Body of pancreas (tissue), 4 donors: ENCODE data around the gene TMEM119. TPM values are rescaled to one million over a fixed set of nuclear protein-coding genes. Genes with fewer than 3 reads are reported as not detected.

ENCODE experiments used
- ATAC-seq: fragments of 150-250 bp; one replicate; pipeline ENCODE4 v1.9.1; 2016
- DNase-seq, 4 donors: peaks; one replicate each; pipeline ENCODE4 v3.0.0-alpha.2; 2019
- H3K27ac ChIP-seq, 4 donors: fragments of 200-600 bp; sonication (generic); 1 replicate in 3 of 4; 2 replicates in 1 of 4; pipeline versions ENCODE4 v1.5.1 to v1.6.1; 2016 to 2019; ENCODE audit warnings: mild to moderate bottlenecking in 1 of 4, mixed read lengths in 1 of 4, moderate library complexity in 1 of 4
- H3K27me3 ChIP-seq, 2 donors: fragments of 200-600 bp; sonication (generic); one replicate each; pipeline ENCODE4 v1.6.0; 2016; ENCODE audit warnings: mild to moderate bottlenecking in 1 of 2
- H3K36me3 ChIP-seq, 2 donors: fragments of 200-600 bp; sonication (generic); replicated peaks in 1 of 2; 2 replicates each; pipeline ENCODE4 v1.5.1; 2016; ENCODE audit warnings: low read depth in 2 of 2; ENCODE audit not compliant: insufficient read depth in 1 of 2
- H3K4me1 ChIP-seq: fragments of 200-600 bp; sonication (generic); one replicate; pipeline ENCODE4 v1.6.0; 2016
- H3K4me3 ChIP-seq, 2 donors: fragments of 200-600 bp; sonication (generic); 1 replicate in 1 of 2; 2 replicates in 1 of 2; pipeline ENCODE4 v1.5.1; 2016 to 2019
- H3K9me3 ChIP-seq, 3 donors: fragments of 200-600 bp; sonication (generic); 1 replicate in 2 of 3; 2 replicates in 1 of 3; pipeline ENCODE4 v1.5.1; 2016
- POLR2A ChIP-seq, 3 donors: fragments of 450-650 bp; IDR thresholded peaks; one replicate each; pipeline ENCODE4 v1.6.1; 2016; ENCODE audit warnings: antibody characterized with exemption in 3 of 3, mild to moderate bottlenecking in 2 of 3
- WGBS, 2 donors: methylation state at CpG; one replicate each; pipeline ENCODE4 v1.1.5; 2017; 5-methylcytosine and 5-hydroxymethylcytosine counted together
- intact Hi-C: fragments of 100-400 bp; cut with DNase I; formaldehyde crosslinking; loops from one replicate; pipeline ENCODE4 v1.15.1; 2023
- total RNA-seq, 2 donors: library from RNA; depleted of rRNA; stranded (reverse); fragments of >200 nt; gene quantifications; one replicate each; pipeline ENCODE4 v1.1.0, GENCODE V29; 2016
- TF ChIP-seq, protein P1 (sequence below), 7 experiments: fragments of 450-650 bp in 4 of 7; fragments of 200-600 bp in 3 of 7; sonication (generic) in 3 of 7; IDR thresholded peaks; one replicate each; pipeline ENCODE4 v1.5.1; 2016 to 2019; ENCODE audit warnings: antibody characterized with exemption in 7 of 7

The TMEM119 gene
- total RNA-seq, 2 donors from 2014 or later, result 5.9 to 6.5 TPM

DNA sequence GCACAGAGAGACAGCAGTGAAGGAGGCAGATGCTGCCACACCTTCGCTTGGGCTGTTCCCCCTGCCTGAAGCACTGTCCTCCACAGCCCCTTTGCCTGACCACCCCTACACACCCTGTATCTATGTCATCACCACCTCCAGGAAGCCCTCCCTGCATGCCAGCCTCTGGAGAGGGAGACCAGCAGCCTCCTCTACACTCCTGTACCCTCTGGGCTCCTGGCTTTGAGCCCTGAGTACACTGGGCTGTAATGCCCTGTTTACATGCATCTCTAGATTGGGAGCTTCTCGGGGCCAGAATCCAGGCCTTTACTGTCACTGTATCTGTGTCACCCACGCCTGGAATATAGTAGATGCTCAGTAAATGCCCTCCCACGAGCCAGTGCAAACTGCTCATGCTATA lies 5.9 kb upstream of the TMEM119 start:
- H3K27ac ChIP-seq, result no peak overlapping the region
- H3K36me3 ChIP-seq, result no peaks in the 10 kb centered on the region
- H3K4me1 ChIP-seq, result no peaks in the 10 kb centered on the region
- TF ChIP-seq POLR2A (IDR thresholded peaks at IDR 0.05), result no peak
- TF ChIP-seq, protein P1, sequence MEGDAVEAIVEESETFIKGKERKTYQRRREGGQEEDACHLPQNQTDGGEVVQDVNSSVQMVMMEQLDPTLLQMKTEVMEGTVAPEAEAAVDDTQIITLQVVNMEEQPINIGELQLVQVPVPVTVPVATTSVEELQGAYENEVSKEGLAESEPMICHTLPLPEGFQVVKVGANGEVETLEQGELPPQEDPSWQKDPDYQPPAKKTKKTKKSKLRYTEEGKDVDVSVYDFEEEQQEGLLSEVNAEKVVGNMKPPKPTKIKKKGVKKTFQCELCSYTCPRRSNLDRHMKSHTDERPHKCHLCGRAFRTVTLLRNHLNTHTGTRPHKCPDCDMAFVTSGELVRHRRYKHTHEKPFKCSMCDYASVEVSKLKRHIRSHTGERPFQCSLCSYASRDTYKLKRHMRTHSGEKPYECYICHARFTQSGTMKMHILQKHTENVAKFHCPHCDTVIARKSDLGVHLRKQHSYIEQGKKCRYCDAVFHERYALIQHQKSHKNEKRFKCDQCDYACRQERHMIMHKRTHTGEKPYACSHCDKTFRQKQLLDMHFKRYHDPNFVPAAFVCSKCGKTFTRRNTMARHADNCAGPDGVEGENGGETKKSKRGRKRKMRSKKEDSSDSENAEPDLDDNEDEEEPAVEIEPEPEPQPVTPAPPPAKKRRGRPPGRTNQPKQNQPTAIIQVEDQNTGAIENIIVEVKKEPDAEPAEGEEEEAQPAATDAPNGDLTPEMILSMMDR (IDR thresholded peaks at IDR 0.05), result no peak
- no peak for DNase-seq
- H3K9me3 ChIP-seq, result no peaks in the 10 kb centered on the region
- intact Hi-C loops, result no loop called here
- ATAC-seq, result no peak
- H3K27me3 ChIP-seq, result no peaks in the 10 kb centered on the region
- WGBS, 2 donors, result 65 to 73% methylated on average over 4 of the region's 4 CpGs
- no peak overlapping the region for H3K4me3 ChIP-seq

DNA sequence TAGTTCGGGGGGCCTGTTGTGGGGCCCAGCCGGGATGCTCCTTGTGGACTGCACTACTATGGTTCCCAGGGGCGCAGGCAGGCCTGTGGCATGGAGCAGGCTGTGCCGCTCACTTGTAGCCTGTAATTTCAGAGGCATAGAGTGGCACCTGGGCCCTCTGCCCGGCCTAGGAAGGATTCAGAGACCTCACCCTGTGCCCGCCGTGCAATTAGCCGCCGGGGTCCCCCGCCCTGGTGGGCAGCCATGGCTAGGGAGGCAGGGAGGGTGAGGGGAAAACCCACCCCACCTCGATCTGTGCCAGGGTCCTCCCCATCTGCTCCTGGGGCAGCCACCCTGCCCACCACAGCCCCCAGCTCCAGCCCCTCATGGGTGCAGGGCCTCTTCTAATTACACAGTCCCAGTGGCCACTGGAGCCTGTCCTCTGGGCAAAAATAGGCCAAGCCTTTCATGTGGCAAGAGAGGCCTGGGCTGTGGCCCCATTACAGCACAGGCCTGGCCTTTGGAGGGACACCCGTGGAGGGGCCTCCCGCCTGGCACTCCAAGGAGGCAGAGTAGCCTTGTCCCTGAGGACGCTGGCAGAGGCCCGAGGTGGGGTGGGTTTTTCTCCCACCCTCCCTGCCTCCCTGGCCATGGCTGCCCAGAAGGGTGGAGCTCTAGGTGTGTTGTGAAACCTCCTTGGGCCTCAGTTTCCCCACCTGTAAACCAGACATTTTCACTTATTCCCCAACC lies 5.3 kb upstream of the TMEM119 start:
- ATAC-seq, result no peak
- H3K36me3 ChIP-seq, result no peaks in the 10 kb centered on the region
- intact Hi-C loops, result no loop called here
- H3K27me3 ChIP-seq, result no peaks in the 10 kb centered on the region
- TF ChIP-seq, protein P1 (IDR thresholded peaks at IDR 0.05), result no peak
- no peak for TF ChIP-seq POLR2A (IDR thresholded peaks at IDR 0.05)
- no peak overlapping the region for H3K4me3 ChIP-seq
- no peak for DNase-seq
- no peak overlapping the region for H3K27ac ChIP-seq
- H3K4me1 ChIP-seq, result no peaks in the 10 kb centered on the region
- 79 to 80% methylated on average over 9 to 13 of the region's 15 CpGs for WGBS, 2 donors
- H3K9me3 ChIP-seq, result no peaks in the 10 kb centered on the region

DNA sequence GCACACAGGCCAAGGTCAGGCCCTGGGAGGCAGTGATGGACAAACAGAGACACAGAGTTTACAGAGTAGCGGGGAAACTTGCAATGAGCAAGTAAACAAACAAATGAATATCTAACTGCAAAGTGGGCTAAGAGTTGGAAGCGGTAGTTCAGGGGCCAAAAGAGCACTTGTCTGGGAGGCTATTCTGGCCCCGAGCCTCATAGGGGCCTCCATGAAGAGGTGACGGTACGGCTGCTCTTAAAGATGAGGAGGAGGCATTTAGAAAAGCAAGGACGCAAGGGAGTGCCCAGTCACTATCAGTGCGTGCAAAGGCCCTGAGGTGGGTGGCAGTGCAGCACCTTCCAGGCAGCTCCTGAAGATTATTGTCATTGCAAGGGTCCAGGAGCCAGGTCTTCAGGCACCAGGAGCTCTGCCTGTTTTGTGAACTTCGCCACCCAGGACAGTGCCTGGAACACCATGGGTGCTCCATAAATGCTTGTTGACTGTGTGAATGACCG lies 4.4 kb upstream of the TMEM119 start:
- intact Hi-C loops, result no loop called here
- Histone ChIP-seq H3K27me3 (no peaks in the 10 kb centered on the region), H3K9me3 (no peaks in the 10 kb centered on the region), H3K36me3 (no peaks in the 10 kb centered on the region), H3K4me3 (no peak overlapping the region), H3K27ac (no peak overlapping the region), H3K4me1 (no peaks in the 10 kb centered on the region)
- no peak for TF ChIP-seq POLR2A (IDR thresholded peaks at IDR 0.05)
- TF ChIP-seq, protein P1 (IDR thresholded peaks at IDR 0.05), result no peak
- 90 to 91% methylated on average over 9 of the region's 9 CpGs for WGBS, 2 donors
- ATAC-seq, result no peak
- DNase-seq, result no peak

DNA sequence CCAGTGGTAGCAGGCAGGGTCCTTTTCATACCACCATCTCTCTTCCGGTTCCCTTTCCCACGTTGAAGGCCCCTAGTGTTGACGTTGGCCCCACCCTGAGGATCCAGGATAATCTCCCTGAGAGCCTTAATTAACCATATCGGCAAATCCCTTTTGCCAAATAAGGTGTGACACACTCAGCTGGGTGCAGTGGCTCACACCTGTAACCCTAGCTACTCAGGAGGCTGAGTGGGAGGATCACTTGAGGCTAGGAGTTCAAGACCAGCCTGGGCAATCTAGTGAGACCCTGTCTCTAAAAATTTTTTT lies 2.8 kb upstream of the TMEM119 start:
- no peak for DNase-seq
- no peaks in the 10 kb centered on the region for H3K9me3 ChIP-seq
- no peak overlapping the region for H3K27ac ChIP-seq
- no peak overlapping the region for H3K4me3 ChIP-seq
- no peak for ATAC-seq
- no peaks in the 10 kb centered on the region for H3K4me1 ChIP-seq
- TF ChIP-seq, protein P1 (IDR thresholded peaks at IDR 0.05), result no peak
- no peak for TF ChIP-seq POLR2A (IDR thresholded peaks at IDR 0.05)
- intact Hi-C loops, result no loop called here
- WGBS, 2 donors, result 42 to 43% methylated on average over 4 of the region's 4 CpGs
- no peaks in the 10 kb centered on the region for H3K36me3 ChIP-seq
- no peaks in the 10 kb centered on the region for H3K27me3 ChIP-seq
